Measurements from ENCODE around the gene SPECC1.

SPECC1 gene

GRCh38 chr17:20125724-20126123, 116.6 kb downstream of the SPECC1 start:
- H3K9me3 ChIP-seq = no peaks in the 10 kb centered on the region
- no peaks in the 10 kb centered on the region for H3K27me3 ChIP-seq
- H3K4me1 ChIP-seq (ENCODE audit: control insufficient read depth in 1 of 2, insufficient read depth in 1 of 2, low read depth in 1 of 2, low read length in 1 of 2) = no peaks in the 10 kb centered on the region
- no peak overlapping the region for H3K27ac ChIP-seq
- no peak overlapping the region for H3K4me3 ChIP-seq (ENCODE audit: low read depth in 1 of 2, low read length in 1 of 2)
- no peaks in the 10 kb centered on the region for H3K36me3 ChIP-seq
- no peak for TF ChIP-seq CTCF (IDR thresholded peaks at IDR 0.05)

- Histone ChIP-seq H3K4me1 (ENCODE audit: control insufficient read depth in 1 of 2, insufficient read depth in 1 of 2, low read depth in 1 of 2, low read length in 1 of 2) (no peaks in the 10 kb centered on the region), H3K4me3 (ENCODE audit: low read depth in 1 of 2, low read length in 1 of 2) (no peak overlapping the region), H3K27me3 (no peaks in the 10 kb centered on the region), H3K27ac (no peak overlapping the region), H3K36me3 (no peaks in the 10 kb centered on the region), H3K9me3 (no peaks in the 10 kb centered on the region)
- no peak for TF ChIP-seq CTCF (IDR thresholded peaks at IDR 0.05)
These were observed 118.3 kb downstream of the SPECC1 start for GRCh38 chr17:20127360-20128035.

- TF ChIP-seq CTCF (IDR thresholded peaks at IDR 0.05) = no peak
- H3K27me3 ChIP-seq = no peaks in the 10 kb centered on the region
- no peaks in the 10 kb centered on the region for H3K36me3 ChIP-seq
- H3K9me3 ChIP-seq = no peaks in the 10 kb centered on the region
- no peak overlapping the region for H3K27ac ChIP-seq
- no peak overlapping the region for H3K4me3 ChIP-seq (ENCODE audit: low read depth in 1 of 2, low read length in 1 of 2)
- H3K4me1 ChIP-seq (ENCODE audit: control insufficient read depth in 1 of 2, insufficient read depth in 1 of 2, low read depth in 1 of 2, low read length in 1 of 2) = no peaks in the 10 kb centered on the region
These were observed 119.0 kb downstream of the SPECC1 start for GRCh38 chr17:20128036-20128667.

- H3K4me3 ChIP-seq (ENCODE audit: low read depth in 1 of 2, low read length in 1 of 2) = no peak overlapping the region
- H3K27me3 ChIP-seq = no peaks in the 10 kb centered on the region
- no peak overlapping the region for H3K27ac ChIP-seq
- H3K36me3 ChIP-seq = no peaks in the 10 kb centered on the region
- no peak for TF ChIP-seq CTCF (IDR thresholded peaks at IDR 0.05)
- no peaks in the 10 kb centered on the region for H3K9me3 ChIP-seq
- H3K4me1 ChIP-seq (ENCODE audit: control insufficient read depth in 1 of 2, insufficient read depth in 1 of 2, low read depth in 1 of 2, low read length in 1 of 2) = no peaks in the 10 kb centered on the region
These were observed 124.4 kb downstream of the SPECC1 start for GRCh38 chr17:20133517-20133916.

DNA sequence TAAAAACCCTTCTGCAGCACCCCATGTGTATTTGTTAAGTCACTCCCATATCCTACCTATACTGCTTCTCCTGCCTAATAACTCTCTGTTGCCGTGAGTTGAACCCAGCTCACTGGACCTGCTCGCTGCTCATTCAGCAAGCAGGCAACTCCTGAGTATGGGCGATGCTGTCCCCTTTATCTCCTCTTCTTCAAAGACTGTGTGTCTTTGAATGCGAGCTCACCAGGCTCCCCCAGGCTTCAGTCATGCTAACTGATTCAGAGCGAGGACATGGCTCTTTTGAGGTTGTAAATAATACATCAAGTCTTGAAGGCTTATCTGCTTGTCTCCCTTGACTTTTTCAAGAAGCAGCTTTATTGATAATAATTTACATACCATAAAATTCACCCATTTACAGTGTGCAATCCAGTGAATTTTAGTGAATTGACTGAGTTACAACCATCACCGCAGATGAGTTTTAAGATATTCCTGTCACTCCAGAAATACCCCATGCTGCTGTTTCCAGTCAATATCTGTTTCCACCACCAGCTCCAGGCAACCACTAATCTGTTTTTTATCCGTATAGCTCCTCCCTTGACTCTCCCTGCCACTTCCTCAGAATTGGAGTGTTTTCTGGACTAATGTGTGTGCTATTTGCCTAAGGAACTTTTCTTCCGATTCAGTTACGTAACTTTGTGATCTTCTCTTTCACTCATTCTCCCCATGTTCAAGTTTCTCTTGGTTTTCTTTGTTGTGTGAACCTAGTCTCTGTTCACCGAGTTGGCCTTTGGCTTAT, 132.2 kb downstream of the SPECC1 start:
- Histone ChIP-seq H3K9me3 (no peaks in the 10 kb centered on the region), H3K36me3 (no peaks in the 10 kb centered on the region), H3K27ac (no peak overlapping the region), H3K27me3 (no peaks in the 10 kb centered on the region), H3K4me3 (ENCODE audit: low read depth in 1 of 2, low read length in 1 of 2) (no peak overlapping the region), H3K4me1 (ENCODE audit: control insufficient read depth in 1 of 2, insufficient read depth in 1 of 2, low read depth in 1 of 2, low read length in 1 of 2) (no peaks in the 10 kb centered on the region)
- TF ChIP-seq CTCF (IDR thresholded peaks at IDR 0.05) = no peak
